Measurements from ENCODE around the gene TOX2.

The TOX2 gene

GRCh38 chr20:43944653-43945235, 30.1 kb downstream of the TOX2 start:
- H3K9ac ChIP-seq (ENCODE audit: low read length in 5 of 5), result no peak overlapping the region
- H3K4me3 ChIP-seq (ENCODE audit: low read depth in 1 of 5, low read length in 5 of 5), result no peak overlapping the region
- H3K4me1 ChIP-seq (ENCODE audit: control insufficient read depth in 5 of 5, insufficient read depth in 5 of 5, low read length in 5 of 5), result peaks cover 6 to 37% (median 24%) of the 10 kb centered on the region in 5 donors

GRCh38 chr20:43945391-43946205, 30.9 kb downstream of the TOX2 start:
- no peaks in the 10 kb centered on the region for H3K36me3 ChIP-seq (ENCODE audit: control insufficient read depth in 5 of 5, insufficient read depth in 5 of 5, low read length in 5 of 5)
- no peak overlapping the region for H3K4me3 ChIP-seq (ENCODE audit: low read depth in 1 of 5, low read length in 5 of 5)
- no peak overlapping the region for H3K27ac ChIP-seq (ENCODE audit: low read depth, low read length)
- no peaks in the 10 kb centered on the region for H3K27me3 ChIP-seq (ENCODE audit: control insufficient read depth in 5 of 5, insufficient read depth in 4 of 5, low read length in 5 of 5)
- H3K9me3 ChIP-seq (ENCODE audit: control insufficient read depth in 5 of 5, low read length in 5 of 5), result no peaks in the 10 kb centered on the region
- H3K9ac ChIP-seq (ENCODE audit: low read length in 5 of 5), result no peak overlapping the region
- peaks cover 6 to 38% (median 19%) of the 10 kb centered on the region in 5 donors for H3K4me1 ChIP-seq (ENCODE audit: control insufficient read depth in 5 of 5, insufficient read depth in 5 of 5, low read length in 5 of 5)

More at GRCh38 chr20:43944653-43945235, 30.1 kb downstream of the TOX2 start:
- Histone ChIP-seq H3K27ac (ENCODE audit: low read depth, low read length) (no peak overlapping the region), H3K9me3 (ENCODE audit: control insufficient read depth in 5 of 5, low read length in 5 of 5) (no peaks in the 10 kb centered on the region), H3K27me3 (ENCODE audit: control insufficient read depth in 5 of 5, insufficient read depth in 4 of 5, low read length in 5 of 5) (no peaks in the 10 kb centered on the region), H3K36me3 (ENCODE audit: control insufficient read depth in 5 of 5, insufficient read depth in 5 of 5, low read length in 5 of 5) (no peaks in the 10 kb centered on the region)

DNA sequence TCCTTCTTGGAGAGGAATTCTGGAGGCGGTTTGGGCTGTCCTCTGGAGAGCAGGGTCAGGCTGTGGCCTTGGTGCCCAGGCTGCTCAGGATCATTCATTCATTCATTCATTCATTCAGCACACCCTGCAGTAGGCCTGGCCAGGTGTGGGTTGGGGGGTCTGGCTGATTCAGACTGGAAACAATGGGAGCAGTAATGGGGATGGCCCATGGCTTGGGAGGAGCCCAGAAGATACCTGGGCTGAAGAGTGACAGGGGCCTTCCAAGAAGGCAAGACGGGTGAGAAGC, 31.5 kb downstream of the TOX2 start:
- Histone ChIP-seq H3K4me1 (ENCODE audit: control insufficient read depth in 5 of 5, insufficient read depth in 5 of 5, low read length in 5 of 5) (peaks cover 6 to 33% (median 14%) of the 10 kb centered on the region in 5 donors), H3K27me3 (ENCODE audit: control insufficient read depth in 5 of 5, insufficient read depth in 4 of 5, low read length in 5 of 5) (no peaks in the 10 kb centered on the region), H3K9ac (ENCODE audit: low read length in 5 of 5) (no peak overlapping the region), H3K27ac (ENCODE audit: low read depth, low read length) (no peak overlapping the region), H3K4me3 (ENCODE audit: low read depth in 1 of 5, low read length in 5 of 5) (no peak overlapping the region), H3K9me3 (ENCODE audit: control insufficient read depth in 5 of 5, low read length in 5 of 5) (no peaks in the 10 kb centered on the region), H3K36me3 (ENCODE audit: control insufficient read depth in 5 of 5, insufficient read depth in 5 of 5, low read length in 5 of 5) (no peaks in the 10 kb centered on the region)

GRCh38 chr20:43946659-43947315, 32.1 kb downstream of the TOX2 start:
- no peaks in the 10 kb centered on the region for H3K9me3 ChIP-seq (ENCODE audit: control insufficient read depth in 5 of 5, low read length in 5 of 5)
- H3K4me1 ChIP-seq (ENCODE audit: control insufficient read depth in 5 of 5, insufficient read depth in 5 of 5, low read length in 5 of 5), result peaks cover 4 to 26% (median 14%) of the 10 kb centered on the region in 5 donors
- no peaks in the 10 kb centered on the region for H3K36me3 ChIP-seq (ENCODE audit: control insufficient read depth in 5 of 5, insufficient read depth in 5 of 5, low read length in 5 of 5)
- H3K27ac ChIP-seq (ENCODE audit: low read depth, low read length), result no peak overlapping the region
- H3K4me3 ChIP-seq (ENCODE audit: low read depth in 1 of 5, low read length in 5 of 5), result no peak overlapping the region
- no peaks in the 10 kb centered on the region for H3K27me3 ChIP-seq (ENCODE audit: control insufficient read depth in 5 of 5, insufficient read depth in 4 of 5, low read length in 5 of 5)
- no peak overlapping the region for H3K9ac ChIP-seq (ENCODE audit: low read length in 5 of 5)

GRCh38 chr20:43947316-43947710, 32.7 kb downstream of the TOX2 start:
- no peak overlapping the region for H3K4me3 ChIP-seq (ENCODE audit: low read depth in 1 of 5, low read length in 5 of 5)
- H3K4me1 ChIP-seq (ENCODE audit: control insufficient read depth in 5 of 5, insufficient read depth in 5 of 5, low read length in 5 of 5), result peaks cover 3 to 21% (median 14%) of the 10 kb centered on the region in 5 donors
- H3K36me3 ChIP-seq (ENCODE audit: control insufficient read depth in 5 of 5, insufficient read depth in 5 of 5, low read length in 5 of 5), result no peaks in the 10 kb centered on the region
- no peak overlapping the region for H3K9ac ChIP-seq (ENCODE audit: low read length in 5 of 5)
- no peak overlapping the region for H3K27ac ChIP-seq (ENCODE audit: low read depth, low read length)
- no peaks in the 10 kb centered on the region for H3K9me3 ChIP-seq (ENCODE audit: control insufficient read depth in 5 of 5, low read length in 5 of 5)
- no peaks in the 10 kb centered on the region for H3K27me3 ChIP-seq (ENCODE audit: control insufficient read depth in 5 of 5, insufficient read depth in 4 of 5, low read length in 5 of 5)

GRCh38 chr20:43948455-43948854, 33.8 kb downstream of the TOX2 start:
- H3K27me3 ChIP-seq (ENCODE audit: control insufficient read depth in 5 of 5, insufficient read depth in 4 of 5, low read length in 5 of 5), result no peaks in the 10 kb centered on the region
- H3K36me3 ChIP-seq (ENCODE audit: control insufficient read depth in 5 of 5, insufficient read depth in 5 of 5, low read length in 5 of 5), result no peaks in the 10 kb centered on the region
- no peak overlapping the region for H3K4me3 ChIP-seq (ENCODE audit: low read depth in 1 of 5, low read length in 5 of 5)
- H3K27ac ChIP-seq (ENCODE audit: low read depth, low read length), result no peak overlapping the region
- H3K9me3 ChIP-seq (ENCODE audit: control insufficient read depth in 5 of 5, low read length in 5 of 5), result no peaks in the 10 kb centered on the region
- no peak overlapping the region for H3K9ac ChIP-seq (ENCODE audit: low read length in 5 of 5)
- H3K4me1 ChIP-seq (ENCODE audit: control insufficient read depth in 5 of 5, insufficient read depth in 5 of 5, low read length in 5 of 5), result peaks cover 0 to 11% (median 7%) of the 10 kb centered on the region in 5 donors

DNA sequence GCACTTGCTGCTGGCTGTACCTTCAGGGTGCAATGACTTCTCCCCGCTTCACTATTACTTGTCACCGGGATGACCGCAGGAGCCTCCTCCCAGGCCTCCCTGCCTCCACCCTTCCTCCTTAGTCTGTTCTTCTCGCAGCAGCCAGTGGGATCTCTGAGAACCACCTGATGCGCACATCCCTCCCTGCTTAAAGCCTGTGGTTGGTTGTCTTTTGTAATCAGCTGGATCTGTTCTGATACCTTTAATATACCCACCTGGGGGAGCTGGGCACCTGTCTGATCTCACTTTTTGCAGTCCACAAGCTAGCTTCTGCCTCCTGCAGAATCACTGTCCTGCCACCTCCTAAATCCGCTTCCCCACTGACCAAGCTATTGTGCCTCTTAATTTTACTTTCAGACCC, 34.6 kb downstream of the TOX2 start:
- Histone ChIP-seq H3K36me3 (ENCODE audit: control insufficient read depth in 5 of 5, insufficient read depth in 5 of 5, low read length in 5 of 5) (no peaks in the 10 kb centered on the region), H3K9me3 (ENCODE audit: control insufficient read depth in 5 of 5, low read length in 5 of 5) (no peaks in the 10 kb centered on the region), H3K4me3 (ENCODE audit: low read depth in 1 of 5, low read length in 5 of 5) (no peak overlapping the region), H3K27me3 (ENCODE audit: control insufficient read depth in 5 of 5, insufficient read depth in 4 of 5, low read length in 5 of 5) (no peaks in the 10 kb centered on the region), H3K4me1 (ENCODE audit: control insufficient read depth in 5 of 5, insufficient read depth in 5 of 5, low read length in 5 of 5) (peaks cover 0 to 16% (median 9%) of the 10 kb centered on the region in 5 donors), H3K9ac (ENCODE audit: low read length in 5 of 5) (no peak overlapping the region), H3K27ac (ENCODE audit: low read depth, low read length) (no peak overlapping the region)

DNA sequence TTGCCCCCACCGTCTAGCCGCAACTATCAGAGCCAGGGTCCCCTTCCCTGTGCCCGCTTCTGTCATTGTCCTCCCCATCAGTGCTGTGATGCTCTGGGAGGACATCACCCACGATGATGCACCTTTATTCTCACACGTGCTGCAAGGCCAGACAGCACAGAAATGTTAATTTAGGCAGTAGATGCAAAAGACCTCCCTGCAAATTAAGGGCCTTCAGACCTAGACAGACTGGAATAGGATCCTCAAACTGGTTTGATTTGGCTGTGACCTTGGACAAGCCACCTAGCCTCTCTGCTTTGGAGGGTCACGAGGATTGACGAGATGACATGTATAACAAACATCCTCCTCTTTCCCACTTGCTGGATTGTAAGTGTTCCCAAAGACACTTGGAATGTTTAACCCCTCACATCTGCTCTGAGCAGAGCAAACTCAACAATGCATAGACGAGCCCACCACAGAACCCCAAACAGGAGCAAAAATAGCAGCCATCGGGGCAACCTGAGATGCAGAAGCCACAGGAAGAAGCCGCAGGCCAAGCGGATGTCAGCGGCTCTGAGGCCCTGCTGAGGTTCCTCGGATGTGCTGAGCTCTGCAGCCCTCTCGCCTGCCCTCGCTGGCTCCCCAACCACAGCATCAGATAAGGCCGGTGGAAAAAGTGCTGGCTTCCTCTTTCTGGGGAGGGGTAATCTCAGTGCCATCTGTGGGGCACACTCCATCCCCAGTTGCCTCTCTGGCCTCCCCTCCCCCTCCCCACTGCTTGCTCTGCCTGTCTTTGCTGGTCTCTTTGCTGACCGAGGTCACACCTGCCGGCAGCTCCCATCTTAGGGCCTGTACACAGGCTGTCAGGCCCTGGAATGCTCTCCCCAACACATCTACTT, 35.3 kb downstream of the TOX2 start:
- no peaks in the 10 kb centered on the region for H3K9me3 ChIP-seq (ENCODE audit: control insufficient read depth in 5 of 5, low read length in 5 of 5)
- H3K36me3 ChIP-seq (ENCODE audit: control insufficient read depth in 5 of 5, insufficient read depth in 5 of 5, low read length in 5 of 5), result no peaks in the 10 kb centered on the region
- H3K27ac ChIP-seq (ENCODE audit: low read depth, low read length), result no peak overlapping the region
- no peak overlapping the region for H3K9ac ChIP-seq (ENCODE audit: low read length in 5 of 5)
- H3K4me1 ChIP-seq (ENCODE audit: control insufficient read depth in 5 of 5, insufficient read depth in 5 of 5, low read length in 5 of 5), result peaks cover 7 to 24% (median 16%) of the 10 kb centered on the region in 5 donors
- H3K4me3 ChIP-seq (ENCODE audit: low read depth in 1 of 5, low read length in 5 of 5), result no peak overlapping the region
- no peaks in the 10 kb centered on the region for H3K27me3 ChIP-seq (ENCODE audit: control insufficient read depth in 5 of 5, insufficient read depth in 4 of 5, low read length in 5 of 5)

GRCh38 chr20:43953919-43954592, 39.4 kb downstream of the TOX2 start:
- H3K4me1 ChIP-seq (ENCODE audit: control insufficient read depth in 5 of 5, insufficient read depth in 5 of 5, low read length in 5 of 5), result peaks cover 21 to 42% (median 33%) of the 10 kb centered on the region in 5 donors
- no peaks in the 10 kb centered on the region for H3K9me3 ChIP-seq (ENCODE audit: control insufficient read depth in 5 of 5, low read length in 5 of 5)
- no peak overlapping the region for H3K4me3 ChIP-seq (ENCODE audit: low read depth in 1 of 5, low read length in 5 of 5)
- H3K27me3 ChIP-seq (ENCODE audit: control insufficient read depth in 5 of 5, insufficient read depth in 4 of 5, low read length in 5 of 5), result no peaks in the 10 kb centered on the region
- no peaks in the 10 kb centered on the region for H3K36me3 ChIP-seq (ENCODE audit: control insufficient read depth in 5 of 5, insufficient read depth in 5 of 5, low read length in 5 of 5)
- no peak overlapping the region for H3K9ac ChIP-seq (ENCODE audit: low read length in 5 of 5)
- peak overlapping the region; percentile 75 for H3K27ac ChIP-seq (ENCODE audit: low read depth, low read length)
